ENCODE measurements around the gene GPC5. TPM values are rescaled to one million over a fixed set of nuclear protein-coding genes. Genes with fewer than 3 reads are reported as not detected.
"Not testable (repeated sequence)": the region's sequence is repeated elsewhere in the genome, so short reads cannot be mapped to it uniquely, and the experiment has no call there.

Gene GPC5
- total and polyA plus RNA-seq, 3 donors from 2014 or later = 11.5 to 81.8 (median 52.1) TPM

GRCh38 chr13:91426913-91427312 lies 28.5 kb downstream of the GPC5 start:
- H3K4me3 ChIP-seq = no peak overlapping the region
- no peaks in the 10 kb centered on the region for H3K4me1 ChIP-seq
- 85 to 93% methylated on average over 2 of the region's 2 CpGs for WGBS, 2 donors
- no peak for DNase-seq
- H3K36me3 ChIP-seq (ENCODE audit: low read depth, missing control alignments) = no peaks in the 10 kb centered on the region
- H3K27me3 ChIP-seq = no peaks in the 10 kb centered on the region
- no peaks in the 10 kb centered on the region for H3K9me3 ChIP-seq
- no peak for TF ChIP-seq POLR2A (IDR thresholded peaks at IDR 0.05)
- TF ChIP-seq, protein P1, sequence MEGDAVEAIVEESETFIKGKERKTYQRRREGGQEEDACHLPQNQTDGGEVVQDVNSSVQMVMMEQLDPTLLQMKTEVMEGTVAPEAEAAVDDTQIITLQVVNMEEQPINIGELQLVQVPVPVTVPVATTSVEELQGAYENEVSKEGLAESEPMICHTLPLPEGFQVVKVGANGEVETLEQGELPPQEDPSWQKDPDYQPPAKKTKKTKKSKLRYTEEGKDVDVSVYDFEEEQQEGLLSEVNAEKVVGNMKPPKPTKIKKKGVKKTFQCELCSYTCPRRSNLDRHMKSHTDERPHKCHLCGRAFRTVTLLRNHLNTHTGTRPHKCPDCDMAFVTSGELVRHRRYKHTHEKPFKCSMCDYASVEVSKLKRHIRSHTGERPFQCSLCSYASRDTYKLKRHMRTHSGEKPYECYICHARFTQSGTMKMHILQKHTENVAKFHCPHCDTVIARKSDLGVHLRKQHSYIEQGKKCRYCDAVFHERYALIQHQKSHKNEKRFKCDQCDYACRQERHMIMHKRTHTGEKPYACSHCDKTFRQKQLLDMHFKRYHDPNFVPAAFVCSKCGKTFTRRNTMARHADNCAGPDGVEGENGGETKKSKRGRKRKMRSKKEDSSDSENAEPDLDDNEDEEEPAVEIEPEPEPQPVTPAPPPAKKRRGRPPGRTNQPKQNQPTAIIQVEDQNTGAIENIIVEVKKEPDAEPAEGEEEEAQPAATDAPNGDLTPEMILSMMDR (IDR thresholded peaks at IDR 0.05) = no peak
- intact Hi-C loops (cut with DNase I; ENCODE audit: low total_unique reads) = no loop called here
- H3K27ac ChIP-seq = no peak overlapping the region

DNA sequence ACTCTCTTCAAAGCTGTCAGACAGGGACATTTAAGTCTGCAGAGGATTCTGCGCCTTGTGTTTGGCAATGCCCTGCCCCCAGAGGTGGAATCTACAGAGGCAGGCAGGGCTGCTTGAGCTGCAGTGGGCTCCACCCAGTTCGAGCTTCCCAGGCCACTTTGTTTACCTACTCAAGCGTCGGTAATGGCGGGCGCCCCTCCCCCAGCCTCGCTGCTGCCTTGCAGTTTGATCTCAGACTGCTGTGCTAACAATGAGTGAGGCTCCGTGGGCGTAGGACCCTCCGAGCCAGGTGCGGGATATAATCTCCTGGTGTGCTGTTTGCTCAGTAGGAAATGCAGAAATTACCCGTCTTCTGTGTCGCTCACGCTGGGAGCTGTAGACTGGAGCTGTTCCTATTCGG lies 40.3 kb downstream of the GPC5 start:
- H3K9me3 ChIP-seq; H3K36me3 ChIP-seq (ENCODE audit: low read depth, missing control alignments); H3K27ac ChIP-seq; intact Hi-C loops (cut with DNase I; ENCODE audit: low total_unique reads); H3K4me1 ChIP-seq; H3K27me3 ChIP-seq; DNase-seq; H3K4me3 ChIP-seq: not testable (repeated sequence)
- 83 to 86% methylated on average over 14 to 15 of the region's 15 CpGs for WGBS, 2 donors

DNA sequence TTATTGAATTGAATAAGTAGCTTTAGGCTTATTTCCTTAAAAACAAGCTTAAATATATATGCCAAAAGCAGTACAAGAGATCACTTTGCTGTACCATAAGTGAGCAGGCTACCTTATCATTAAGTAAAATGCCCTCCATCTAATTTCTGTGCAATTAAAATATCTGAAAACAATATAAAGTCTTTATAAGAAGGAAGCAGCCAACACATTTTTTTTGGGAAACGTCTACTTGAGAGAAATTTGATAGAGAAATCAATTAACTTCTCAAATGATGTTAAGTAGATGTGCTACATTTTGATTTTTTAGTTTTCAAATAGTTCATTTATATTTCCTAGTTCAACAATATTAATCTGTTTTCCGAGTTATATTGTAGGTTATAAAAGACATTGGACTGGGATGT lies 52.5 kb downstream of the GPC5 start:
- no peak overlapping the region for H3K4me3 ChIP-seq
- H3K4me1 ChIP-seq = no peaks in the 10 kb centered on the region
- 67 to 79% methylated on average over 2 of the region's 2 CpGs for WGBS, 2 donors
- H3K9me3 ChIP-seq = no peaks in the 10 kb centered on the region
- H3K27me3 ChIP-seq = no peaks in the 10 kb centered on the region
- no peak for DNase-seq
- intact Hi-C loops (cut with DNase I; ENCODE audit: low total_unique reads) = no loop called here
- no peak for TF ChIP-seq POLR2A (IDR thresholded peaks at IDR 0.05)
- TF ChIP-seq, protein P1 (IDR thresholded peaks at IDR 0.05) = no peak
- H3K36me3 ChIP-seq (ENCODE audit: low read depth, missing control alignments) = no peaks in the 10 kb centered on the region
- no peak overlapping the region for H3K27ac ChIP-seq

DNA sequence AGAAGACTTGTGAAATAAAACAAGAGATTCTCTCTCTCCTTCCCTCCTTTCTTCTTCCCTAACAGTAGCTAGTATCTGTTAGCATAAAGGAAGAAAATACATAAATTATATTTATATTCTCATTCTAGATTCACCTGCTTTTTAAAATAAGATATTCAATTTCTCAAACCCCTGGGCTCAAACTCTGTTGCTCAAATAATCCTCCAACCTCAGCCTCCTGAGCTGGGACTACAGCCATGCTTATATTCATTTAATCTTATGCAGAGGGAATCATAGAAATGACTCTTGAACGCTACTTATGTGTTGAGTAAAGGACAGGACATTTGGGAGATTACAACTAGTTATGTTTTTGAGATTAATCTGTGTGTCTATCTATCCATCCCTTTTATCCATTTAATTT lies 56.2 kb downstream of the GPC5 start:
- no peak for DNase-seq
- 51 to 78% methylated on average over 1 of the region's 1 CpG for WGBS, 2 donors
- H3K4me1 ChIP-seq = no peaks in the 10 kb centered on the region
- no peaks in the 10 kb centered on the region for H3K9me3 ChIP-seq
- no peak overlapping the region for H3K27ac ChIP-seq
- no peaks in the 10 kb centered on the region for H3K27me3 ChIP-seq
- TF ChIP-seq, protein P1 (IDR thresholded peaks at IDR 0.05) = no peak
- no peak for TF ChIP-seq POLR2A (IDR thresholded peaks at IDR 0.05)
- H3K4me3 ChIP-seq = no peak overlapping the region
- intact Hi-C loops (cut with DNase I; ENCODE audit: low total_unique reads) = no loop called here
- H3K36me3 ChIP-seq (ENCODE audit: low read depth, missing control alignments) = no peaks in the 10 kb centered on the region

- DNase-seq = no peak
- Histone ChIP-seq H3K27ac (no peak overlapping the region), H3K27me3 (no peaks in the 10 kb centered on the region), H3K36me3 (ENCODE audit: low read depth, missing control alignments) (no peaks in the 10 kb centered on the region), H3K4me3 (no peak overlapping the region), H3K9me3 (no peaks in the 10 kb centered on the region), H3K4me1 (no peaks in the 10 kb centered on the region)
- whole genome bisulfite sequencing, 2 donors = 78 to 85% methylated on average over 2 of the region's 2 CpGs
- TF ChIP-seq, protein P1 (IDR thresholded peaks at IDR 0.05) = no peak
- no peak for TF ChIP-seq POLR2A (IDR thresholded peaks at IDR 0.05)
- intact Hi-C loops (cut with DNase I; ENCODE audit: low total_unique reads) = no loop called here
Measured at GRCh38 chr13:91456837-91457236, 58.4 kb downstream of the GPC5 start.

All from testis (tissue), 3 donors.